GM18508 (cell line): ENCODE results near the gene FAM241B.

Experiments
- ATAC-seq: cut with Tn5 transposase; IDR thresholded peaks from one replicate; pipeline ENCODE4 v1.9.1; 2021; ENCODE audit warnings: moderate number of reproducible peaks; ENCODE audit not compliant: insufficient read depth, unreplicated experiment

Gene FAM241B, protein sequence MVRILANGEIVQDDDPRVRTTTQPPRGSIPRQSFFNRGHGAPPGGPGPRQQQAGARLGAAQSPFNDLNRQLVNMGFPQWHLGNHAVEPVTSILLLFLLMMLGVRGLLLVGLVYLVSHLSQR

DNA sequence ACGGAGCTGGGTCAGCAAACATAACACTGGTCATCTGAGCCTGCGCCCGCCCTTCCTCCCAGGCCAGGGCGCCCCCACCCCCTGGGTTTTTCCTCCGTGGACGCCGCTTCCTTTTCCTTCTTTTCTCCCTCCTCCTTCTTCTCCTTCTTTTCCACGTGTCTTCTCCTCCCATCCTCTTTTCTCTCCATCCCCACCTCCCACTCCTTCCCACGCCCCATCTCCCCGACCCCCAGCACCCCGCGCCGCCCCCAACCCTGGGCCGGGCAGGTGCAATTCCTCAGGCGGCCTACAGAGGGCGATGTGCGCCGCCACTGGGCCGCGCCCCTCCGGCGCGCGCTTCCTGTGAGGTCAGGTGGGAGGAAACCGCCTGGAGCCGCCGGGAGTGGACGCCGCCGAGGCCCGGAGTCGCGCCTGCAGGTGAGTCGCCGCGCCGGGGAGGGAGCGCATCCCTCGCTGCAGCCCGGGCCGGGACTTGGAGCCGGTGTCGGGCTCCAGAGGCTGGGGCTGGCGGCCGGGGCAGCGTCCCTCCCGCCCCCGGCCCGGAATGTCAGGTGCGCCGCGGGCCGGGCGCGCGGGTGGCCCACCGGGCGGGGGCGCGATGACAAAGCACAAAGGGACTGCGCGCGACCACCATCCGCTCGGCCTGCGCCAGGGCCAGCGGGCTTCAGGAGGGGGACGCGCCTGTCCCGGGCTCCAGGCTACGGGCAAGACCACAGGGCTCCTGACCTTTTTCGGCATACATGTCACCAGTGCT is at the start of gene FAM241B:
TSS of gene FAM241B (plus strand) at position 351 of the 754 bp plus-strand sequence. CDS start 1,497 bp downstream, outside the sequence.
- no peak for ATAC-seq

DNA sequence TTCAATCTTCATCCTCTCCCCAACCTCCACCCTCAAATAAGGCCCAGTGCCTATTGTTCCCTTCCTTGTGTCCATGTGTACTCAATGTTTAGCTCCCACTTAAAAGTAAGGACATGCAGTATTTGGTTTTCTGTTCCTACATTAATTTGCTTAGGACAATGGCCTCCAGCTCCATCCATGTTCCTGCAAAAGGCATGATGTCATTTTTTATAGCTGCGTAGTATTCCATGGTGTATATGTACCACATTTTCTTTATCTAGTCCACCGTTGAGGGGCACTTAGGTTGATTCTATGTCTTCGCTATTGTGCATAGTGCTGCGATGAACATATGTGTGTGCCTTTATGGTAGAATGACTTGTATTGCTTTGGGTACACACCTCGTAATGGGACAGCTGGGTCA is 49.6 kb upstream of the FAM241B start:
- ATAC-seq = no peak

DNA sequence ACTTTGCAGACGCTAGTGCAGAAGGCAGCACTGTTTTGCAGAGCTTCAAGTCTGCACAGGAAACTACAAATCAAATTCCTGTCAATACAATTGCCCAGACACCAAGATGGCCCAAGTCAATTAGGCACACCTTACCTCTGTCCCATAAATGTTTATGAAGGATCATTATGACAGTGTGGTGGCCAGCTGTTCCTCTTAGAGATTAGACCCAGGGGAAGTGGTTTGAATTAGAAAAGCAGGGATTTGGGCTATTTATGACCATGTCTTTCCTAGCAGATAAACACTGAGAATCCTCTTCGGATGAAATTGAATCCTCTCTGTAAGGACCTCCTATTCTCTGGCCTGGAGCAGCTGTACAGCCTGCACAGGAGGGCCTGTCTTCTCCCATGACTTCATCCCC is 46.9 kb upstream of the FAM241B start:
- ATAC-seq = no peak

DNA sequence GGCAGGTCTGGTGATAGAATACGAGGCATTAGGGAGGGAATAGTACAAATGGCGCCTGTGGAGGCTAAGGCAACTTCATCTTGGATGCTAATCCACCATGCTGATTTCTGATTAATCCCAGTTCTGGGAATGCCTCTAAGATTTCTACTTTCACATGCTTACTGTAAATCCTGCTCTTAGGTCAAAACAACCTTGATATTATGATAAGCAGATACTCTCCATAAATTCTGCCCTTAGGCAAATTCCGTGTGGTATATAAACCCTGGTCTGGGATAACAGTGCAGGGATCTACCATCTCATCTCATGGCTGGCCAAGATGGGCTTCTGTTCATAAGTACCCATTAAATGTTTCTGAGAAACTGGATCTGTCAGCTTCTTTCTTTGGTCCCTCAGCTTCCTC is 45.4 kb upstream of the FAM241B start:
- no peak for ATAC-seq

DNA sequence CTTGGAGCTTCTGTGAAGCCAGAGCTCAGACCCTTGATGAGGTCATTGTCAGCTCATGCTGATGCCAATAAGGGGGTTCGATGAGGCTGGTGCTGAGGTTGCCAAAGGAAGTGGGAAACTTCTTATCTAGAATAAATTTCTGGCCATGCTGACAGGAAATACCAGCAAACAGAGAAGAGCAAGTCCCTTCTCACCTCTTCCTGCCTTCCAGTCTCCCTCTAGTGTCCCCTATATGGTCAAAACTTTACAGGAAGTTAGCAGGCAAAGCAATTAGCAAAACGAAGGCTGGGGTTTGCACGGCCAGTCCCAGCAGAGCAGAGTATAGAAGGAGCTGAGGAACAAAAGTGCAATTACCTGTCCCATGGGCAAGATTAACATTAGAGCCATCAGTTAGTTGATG is 41.7 kb upstream of the FAM241B start:
- ATAC-seq = no peak

DNA sequence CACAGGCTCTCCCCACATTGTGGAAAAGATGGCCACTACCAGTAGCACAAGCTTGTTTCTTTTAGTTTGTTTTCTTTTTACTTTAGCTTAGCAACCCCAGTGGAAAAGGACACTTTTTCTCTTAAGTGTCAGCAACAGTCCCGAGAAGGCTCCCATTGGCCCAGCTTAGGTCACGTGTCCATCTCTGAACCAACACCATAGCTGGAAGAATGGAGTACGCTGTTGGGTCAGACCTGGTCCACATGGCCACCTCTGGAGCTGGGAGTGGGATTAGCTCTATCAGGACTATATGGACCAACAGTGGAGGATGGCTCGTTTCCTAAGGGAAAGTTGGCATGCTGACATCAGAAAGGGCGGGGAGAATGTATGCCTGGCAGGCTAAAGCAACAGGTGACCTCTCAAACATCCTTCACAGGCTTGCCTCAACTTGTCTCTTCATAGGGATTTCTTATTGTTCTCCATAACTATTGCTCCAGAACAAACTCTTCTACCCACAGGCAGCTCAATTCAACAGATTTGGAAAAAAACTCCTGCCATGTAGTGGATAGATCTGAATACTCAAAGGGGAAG is 29.2 kb upstream of the FAM241B start:
- ATAC-seq = no peak

DNA sequence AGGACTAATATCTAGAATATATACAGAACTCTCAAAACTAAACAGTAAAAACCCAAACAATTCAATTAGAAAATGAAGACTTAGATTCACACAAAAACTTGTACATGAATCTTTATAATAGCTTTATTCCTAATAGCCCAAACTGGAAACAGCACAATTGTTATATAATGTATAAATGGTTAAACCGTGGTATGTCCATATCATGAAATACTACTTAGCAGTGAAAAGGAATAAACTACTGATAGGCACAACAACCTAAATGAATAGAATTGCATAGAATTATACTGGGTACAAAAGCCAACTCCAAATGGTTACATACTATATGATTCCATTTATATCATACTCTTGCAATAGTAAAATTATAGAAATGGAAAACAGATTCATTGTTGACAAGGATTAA is 21.0 kb upstream of the FAM241B start:
- ATAC-seq = no peak

DNA sequence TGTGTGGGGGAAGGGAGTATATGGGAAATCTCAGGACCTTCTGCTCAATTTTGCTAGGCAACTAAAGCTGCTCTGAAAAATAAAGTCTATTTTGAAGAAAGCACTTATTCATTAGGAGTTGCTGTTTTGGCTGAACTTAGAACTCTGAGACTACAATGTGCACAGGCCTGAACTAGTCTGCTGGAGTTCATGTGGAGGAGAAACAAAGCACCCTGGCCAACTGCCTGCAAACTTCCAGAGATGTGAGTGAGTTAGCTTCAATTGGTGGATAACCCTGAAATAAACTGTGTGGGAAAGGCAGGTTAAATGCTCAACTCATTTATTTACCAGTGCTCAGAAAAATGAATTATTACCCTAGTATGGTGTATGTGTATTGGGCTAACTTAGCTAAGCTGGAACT is 17.3 kb upstream of the FAM241B start:
- no peak for ATAC-seq

DNA sequence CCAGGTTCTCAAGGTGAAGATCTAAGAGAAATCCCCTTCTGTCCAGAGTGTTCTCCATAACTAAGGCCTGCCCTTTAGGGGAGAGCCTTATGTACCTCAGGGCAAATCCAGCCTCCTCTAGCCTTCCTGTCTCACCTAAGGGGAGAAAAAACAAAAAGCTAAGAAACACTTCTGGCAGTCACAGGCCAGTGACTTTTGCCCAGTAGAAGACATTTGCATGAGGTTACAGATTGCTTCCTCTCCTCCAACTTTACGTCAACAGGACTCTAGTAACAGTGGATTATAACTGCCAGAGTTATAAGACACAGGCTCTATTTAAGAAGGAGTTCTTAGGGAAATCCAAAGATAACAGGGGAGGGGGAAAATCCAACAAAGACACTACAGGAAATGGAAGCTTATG is 15.9 kb upstream of the FAM241B start:
- no peak for ATAC-seq

DNA sequence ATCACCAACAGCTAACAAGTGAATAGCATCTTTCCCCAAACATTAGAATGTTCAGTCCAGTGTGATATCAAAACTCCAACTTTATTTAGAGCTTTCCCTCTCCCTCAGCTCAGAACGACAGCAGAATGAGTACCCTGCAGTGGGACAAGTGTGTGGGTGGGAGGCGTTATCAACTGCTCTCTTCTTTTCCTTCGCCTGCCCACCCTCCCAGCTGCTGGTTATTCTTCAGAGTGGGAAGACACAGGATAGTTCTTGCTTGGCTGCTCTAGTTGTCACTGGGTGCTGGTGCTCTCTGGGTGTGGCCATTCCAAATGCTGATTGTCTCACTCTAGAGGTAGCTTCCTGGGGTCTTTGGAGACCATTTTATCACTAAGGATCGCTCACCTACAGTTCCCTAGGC is 13.7 kb upstream of the FAM241B start:
- ATAC-seq = no peak

DNA sequence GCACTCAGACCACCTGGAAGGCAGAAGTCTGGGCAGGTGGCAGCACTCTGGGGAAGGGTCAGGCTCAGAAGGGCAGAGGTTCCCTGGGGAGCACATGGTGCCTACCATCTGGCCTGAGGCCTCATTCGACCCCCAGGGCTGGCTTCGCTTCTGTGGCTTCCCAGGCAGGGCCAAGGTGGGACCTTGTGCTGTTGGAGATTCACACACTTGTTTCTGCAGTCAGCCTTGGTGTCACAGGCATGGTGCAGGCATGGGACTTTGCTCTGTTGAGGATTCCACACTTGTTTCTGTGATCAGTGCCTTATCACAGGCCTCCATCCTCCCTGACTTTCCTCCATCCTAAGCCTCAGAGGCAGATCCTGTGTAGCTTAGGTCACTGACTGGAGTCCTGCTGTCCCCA is 11.3 kb upstream of the FAM241B start:
- ATAC-seq = no peak

DNA sequence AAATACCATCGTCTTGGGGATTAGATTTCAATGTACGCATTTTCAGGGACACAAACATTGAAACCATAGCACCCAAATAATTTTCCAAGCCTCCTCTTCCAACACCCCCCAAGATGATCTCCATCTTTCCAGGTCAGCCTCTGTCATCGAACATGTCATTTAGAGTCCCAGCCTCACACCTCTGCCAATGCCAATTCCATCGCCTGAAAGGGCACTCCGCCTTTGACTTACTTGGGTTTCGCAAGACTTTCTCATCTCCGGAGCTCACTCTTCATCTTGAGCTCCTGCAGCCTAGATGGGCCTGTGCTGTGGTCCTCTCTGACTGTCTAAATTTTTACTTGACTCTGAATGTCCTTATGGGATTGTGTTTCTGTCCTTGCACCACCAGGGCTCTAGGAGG is 10.4 kb upstream of the FAM241B start:
- no peak for ATAC-seq

DNA sequence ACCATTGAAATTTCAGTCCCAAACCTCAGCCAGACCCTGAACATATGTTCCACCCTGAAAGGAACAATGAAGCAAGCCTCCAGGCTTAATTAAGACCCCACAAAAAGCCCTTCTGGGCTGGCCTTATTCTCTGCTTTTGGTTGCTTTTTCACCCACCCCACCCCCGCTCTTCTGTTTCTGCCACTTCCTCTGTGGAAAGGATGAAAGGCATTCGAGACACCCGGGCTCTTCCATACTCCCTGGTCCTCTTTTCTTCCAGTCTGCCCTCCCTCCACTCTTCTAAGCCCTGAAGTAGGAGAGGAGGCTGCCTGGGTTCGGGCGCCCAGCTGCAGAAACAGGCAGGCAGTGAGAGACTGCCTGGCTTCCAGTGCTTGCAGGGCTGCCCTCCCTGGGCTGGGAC is 9.4 kb upstream of the FAM241B start:
- ATAC-seq = no peak

DNA sequence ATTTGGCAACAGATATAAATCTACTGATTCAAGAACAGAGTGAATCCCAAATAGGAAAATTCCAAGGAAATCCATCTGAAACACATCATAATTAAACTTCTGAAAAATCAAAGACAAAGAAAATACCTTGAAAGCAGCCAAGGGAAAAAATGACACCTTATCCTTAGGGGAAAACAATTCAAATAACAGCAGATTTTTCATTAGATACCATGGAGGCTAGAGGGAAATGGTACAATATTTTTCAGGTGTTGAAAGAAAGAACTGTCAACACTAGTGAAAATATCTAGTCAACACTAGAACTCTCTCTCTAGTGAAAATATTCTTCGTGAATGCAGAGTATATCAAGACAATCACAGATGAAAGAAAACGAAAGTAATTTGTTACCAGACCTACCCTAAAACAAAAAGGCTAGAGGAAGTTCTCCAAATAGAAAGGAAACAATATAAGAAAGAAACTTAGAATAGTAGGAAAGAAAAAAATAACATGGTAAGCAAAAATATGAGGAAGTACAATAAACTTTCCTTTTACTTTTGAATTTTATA is 5.7 kb upstream of the FAM241B start:
- ATAC-seq = no peak

DNA sequence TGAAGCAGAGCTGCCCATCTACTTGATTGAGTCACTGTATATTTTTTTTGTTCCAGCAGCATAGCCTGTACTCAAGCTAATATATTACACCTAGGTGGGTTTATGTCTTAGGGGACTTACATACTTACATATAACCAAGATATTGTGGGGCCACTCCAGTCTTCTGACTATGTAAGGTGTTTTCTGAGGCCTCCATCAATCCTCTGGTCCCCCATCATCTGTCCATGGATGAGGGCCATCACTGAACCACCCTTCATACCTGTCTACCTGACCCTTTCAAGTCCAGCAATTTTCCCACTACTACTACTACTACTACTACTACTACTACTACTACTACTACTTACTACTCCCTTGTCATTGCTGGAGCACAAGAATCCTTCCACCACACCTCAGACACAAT is 3.2 kb upstream of the FAM241B start:
- ATAC-seq = no peak

DNA sequence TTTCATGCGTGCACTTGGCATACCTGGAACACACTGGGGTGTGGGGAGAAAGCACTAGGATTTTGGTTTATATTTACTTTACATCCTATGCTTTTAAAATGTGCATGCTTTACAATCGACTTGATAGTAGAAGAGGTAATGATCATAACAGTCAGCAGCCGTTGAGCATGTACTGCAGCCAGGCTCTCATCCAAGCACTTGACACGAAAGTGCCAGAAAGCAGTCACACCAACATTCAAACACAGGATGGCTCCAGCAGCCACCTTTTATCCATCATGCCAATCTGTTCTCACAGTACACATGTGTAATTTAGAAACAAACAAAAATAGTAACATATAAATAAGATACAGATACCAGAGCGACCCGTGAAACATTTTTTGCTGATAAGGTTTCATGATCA is 1.2 kb upstream of the FAM241B start:
- no peak for ATAC-seq

DNA sequence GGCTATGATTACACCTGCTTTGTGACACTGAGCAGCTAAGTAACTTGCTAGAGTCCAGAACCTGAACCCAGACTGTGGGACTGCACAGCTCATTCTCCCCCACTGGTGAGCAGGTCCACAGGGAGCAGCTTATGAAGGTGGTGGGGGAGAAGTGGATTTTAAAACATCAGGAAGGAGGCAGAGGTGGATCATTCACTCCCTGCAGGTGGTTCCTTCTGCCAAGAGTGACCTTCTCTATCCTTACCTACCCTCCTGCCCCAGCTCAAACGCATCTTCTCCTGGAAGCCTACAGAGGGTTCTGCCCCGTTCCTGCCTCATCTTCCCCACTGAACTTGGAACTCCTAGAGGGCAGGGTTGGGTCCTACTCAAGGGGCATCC is 539 bp upstream of the FAM241B start:
- no peak for ATAC-seq

DNA sequence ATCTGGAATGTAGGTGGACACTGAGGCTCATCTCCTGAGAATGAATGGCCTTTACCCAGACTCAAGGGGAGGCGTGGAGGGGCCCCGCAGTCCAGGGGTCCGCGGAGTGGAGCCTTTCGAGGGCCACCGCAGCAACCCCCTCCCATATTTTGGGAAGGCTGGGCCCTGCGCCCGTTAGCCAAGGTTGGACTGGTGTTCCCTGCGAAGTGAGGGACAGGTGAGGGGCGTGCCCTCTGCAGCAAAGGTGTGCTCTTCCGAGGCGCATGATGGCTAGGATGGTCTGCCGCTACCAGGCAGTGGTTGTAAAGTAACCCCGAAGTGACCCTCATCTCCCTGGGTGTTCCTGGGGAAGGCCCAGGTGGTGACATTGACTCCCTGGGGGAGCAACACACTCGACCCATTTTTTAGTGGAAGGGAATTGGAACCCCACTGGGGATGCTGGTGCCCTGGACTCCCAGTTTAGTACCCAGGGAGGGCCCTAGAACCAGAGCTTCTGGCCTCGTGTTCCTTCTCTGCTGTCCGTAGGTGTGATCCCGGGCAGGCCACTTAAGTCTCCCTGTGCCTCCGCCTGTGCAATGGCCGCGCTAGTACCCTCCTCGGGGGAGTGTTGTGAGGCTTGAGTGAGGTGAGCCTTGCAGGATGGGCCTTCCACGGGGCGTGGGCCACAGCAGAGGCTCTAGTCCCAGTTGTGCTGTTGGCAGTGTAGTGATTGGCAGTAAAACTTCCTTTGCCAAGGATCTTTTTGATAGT is 779 bp downstream of the FAM241B start:
- ATAC-seq = no peak

DNA sequence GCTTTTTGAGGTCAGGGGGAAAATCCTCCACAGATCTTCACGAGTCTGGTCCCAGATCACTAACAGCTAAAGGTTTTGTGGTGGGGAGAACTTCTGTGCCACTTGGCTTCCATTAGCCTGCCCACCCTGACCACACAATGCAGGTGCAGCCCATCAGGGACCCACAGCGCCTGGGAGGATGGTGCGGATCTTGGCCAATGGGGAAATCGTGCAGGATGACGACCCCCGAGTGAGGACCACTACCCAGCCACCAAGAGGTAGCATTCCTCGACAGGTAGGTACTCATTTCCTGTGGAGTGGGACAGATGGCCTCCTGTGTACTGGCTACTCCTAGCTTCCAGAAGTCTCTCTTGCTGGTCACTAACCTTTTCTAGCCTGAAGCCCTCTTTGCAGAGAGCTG is 1.5 kb downstream of the FAM241B start:
- ATAC-seq = no peak

DNA sequence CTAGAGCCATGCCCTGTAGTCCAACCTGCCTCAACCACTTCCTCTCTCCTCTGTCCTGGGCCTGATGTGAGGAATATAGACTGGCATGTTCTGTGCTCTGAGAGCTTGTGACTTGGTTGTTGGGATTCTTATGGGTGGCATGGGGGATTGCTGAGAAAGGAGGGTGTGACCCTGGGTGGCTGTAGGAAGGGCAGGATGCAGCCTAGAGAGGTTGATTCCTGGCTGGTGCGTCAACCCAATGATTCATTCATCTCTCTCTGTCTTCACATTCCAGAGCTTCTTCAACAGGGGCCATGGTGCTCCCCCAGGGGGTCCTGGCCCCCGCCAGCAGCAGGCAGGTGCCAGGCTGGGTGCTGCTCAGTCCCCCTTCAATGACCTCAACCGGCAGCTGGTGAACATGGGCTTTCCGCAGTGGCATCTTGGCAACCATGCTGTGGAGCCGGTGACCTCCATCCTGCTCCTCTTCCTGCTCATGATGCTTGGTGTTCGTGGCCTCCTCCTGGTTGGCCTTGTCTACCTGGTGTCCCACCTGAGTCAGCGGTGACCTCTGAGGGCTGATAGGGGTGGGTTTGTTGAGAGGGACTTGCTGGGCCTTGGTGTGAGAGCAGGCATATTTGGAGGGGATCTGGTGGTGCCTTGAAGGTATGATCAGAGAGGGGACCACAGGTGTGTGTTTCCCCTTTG is 2.6 kb downstream of the FAM241B start:
- no peak for ATAC-seq
